GM12878 (cell line): ENCODE data around the gene CHIA. TPM values are rescaled to one million over a fixed set of nuclear protein-coding genes. Genes with fewer than 3 reads are reported as not detected.

Source experiments
- ATAC-seq: fragments of 200-7000 bp; cut with Tn5 transposase; 3 replicates; pipeline ENCODE4 v1.9.1; 2020; ENCODE audit warnings: mild to moderate bottlenecking, moderate library complexity
- BruUV-seq: library from RNA; stranded (reverse); fragments of 400-500 nt; replicated peaks from 2 replicates; lab custom pipeline; 2021; lab: Mats Ljungman, UMichigan
- CTCF ChIA-PET: fragments of 300-600 bp; sonication (Branson Sonifier 250); formaldehyde crosslinking; extraction: SDS; loops from one replicate; lab custom pipeline; 2021; ENCODE audit warnings: inconsistent platforms; lab: Yijun Ruan, JAX
- POLR2A ChIA-PET: fragments of 350-600 bp; formaldehyde crosslinking; extraction: SDS; loops from one replicate; lab custom pipeline; 2021; ENCODE audit warnings: inconsistent platforms; lab: Charles Lee
- RAD21 ChIA-PET: fragments of 300-600 bp; sonication (Branson Sonifier 250); formaldehyde crosslinking; loops from one replicate; lab custom pipeline; 2023; ENCODE audit warnings: antibody characterized with exemption; ENCODE audit not compliant: unreplicated experiment; lab: Charles Lee
- SMC1A ChIA-PET: fragments of 300-600 bp; sonication (Branson Sonifier 250); formaldehyde crosslinking; loops from one replicate; lab custom pipeline; 2023; ENCODE audit not compliant: unreplicated experiment, uncharacterized antibody; lab: Charles Lee
- DNase-seq: peaks from one replicate; pipeline ENCODE4 v3.0.0-alpha.2; 2011; ENCODE audit warnings: low read depth, low spot score
- FAIRE-seq: peaks from 3 replicates; lab custom pipeline; 2011; peaks lifted over from hg19 to GRCh38; lab: Jason Lieb, UNC
- H2AFZ ChIP-seq: 2 replicates; pipeline ENCODE4 v1.6.0; 2011; ENCODE audit warnings: low read depth, low read length, control low read depth; ENCODE audit not compliant: control insufficient read depth
- H3K27ac ChIP-seq: 2 replicates; pipeline ENCODE4 v1.5.1; 2011; ENCODE audit warnings: control low read depth; ENCODE audit not compliant: control insufficient read depth, insufficient read depth
- H3K27me3 ChIP-seq, 2 experiments: replicated peaks in 1 of 2; 2 replicates each; pipeline versions ENCODE4 v1.6.0 to v1.6.1; 2011; ENCODE audit warnings: low read length in 1 of 2; ENCODE audit not compliant: control insufficient read depth in 2 of 2, insufficient read depth in 2 of 2
- H3K36me3 ChIP-seq, 2 experiments: 2 replicates each; pipeline ENCODE4 v1.5.1; 2011; ENCODE audit warnings: low read length in 1 of 2; ENCODE audit not compliant: control insufficient read depth in 2 of 2, insufficient read depth in 2 of 2
- H3K4me1 ChIP-seq: 2 replicates; pipeline ENCODE4 v1.6.1; 2011; ENCODE audit warnings: mild to moderate bottlenecking, low read length, moderate library complexity, mixed read lengths; ENCODE audit not compliant: control insufficient read depth, insufficient read depth
- H3K4me2 ChIP-seq: 2 replicates; pipeline ENCODE4 v1.6.0; 2011; ENCODE audit warnings: control low read depth; ENCODE audit not compliant: control insufficient read depth, insufficient read depth
- H3K4me3 ChIP-seq: fragments of 200-600 bp; sonication (generic); 2 replicates; pipeline ENCODE4 v1.5.1; 2016
- H3K79me2 ChIP-seq: 2 replicates; pipeline ENCODE4 v1.6.0; 2011; ENCODE audit warnings: low read length; ENCODE audit not compliant: control insufficient read depth, insufficient read depth
- H3K9ac ChIP-seq: 2 replicates; pipeline ENCODE4 v1.8.0; 2011; ENCODE audit warnings: low read length, control low read depth, mixed read lengths; ENCODE audit not compliant: control insufficient read depth, insufficient read depth
- H3K9me3 ChIP-seq: replicated peaks from 3 replicates; pipeline ENCODE4 v1.5.1; 2011; ENCODE audit warnings: mild to moderate bottlenecking, low read length; ENCODE audit not compliant: control insufficient read depth, insufficient read depth
- H4K20me1 ChIP-seq: 2 replicates; pipeline ENCODE4 v1.6.0; 2011; ENCODE audit not compliant: control insufficient read depth, insufficient read depth
- MEF2A ChIP-seq: IDR thresholded peaks from 2 replicates; pipeline ENCODE4 v1.6.1; 2011; ENCODE audit warnings: low read depth, mild to moderate bottlenecking, low read length, moderate library complexity; ENCODE audit not compliant: insufficient read depth
- NR2C2 ChIP-seq: IDR thresholded peaks from 2 replicates; pipeline ENCODE4 v1.6.1; 2011; ENCODE audit warnings: borderline replicate concordance, low read depth; ENCODE audit not compliant: control insufficient read depth, insufficient read length
- POLR2A ChIP-seq: IDR thresholded peaks from 2 replicates; pipeline ENCODE4 v1.6.1; 2011; ENCODE audit warnings: low read depth, mild to moderate bottlenecking, low read length
- YY1 ChIP-seq: IDR thresholded peaks from 2 replicates; pipeline ENCODE4 v1.6.1; 2011; ENCODE audit warnings: low read depth, mild to moderate bottlenecking, low read length
- ZBED1 ChIP-seq: IDR thresholded peaks from 2 replicates; pipeline ENCODE4 v1.6.1; 2016; ENCODE audit warnings: borderline replicate concordance
- in situ Hi-C: fragments of 300-500 bp; cut with MboI; formaldehyde crosslinking; loops from 9 replicates; pipeline ENCODE4 v1.14.3; 2018; ENCODE audit warnings: mixed read lengths
- intact Hi-C: fragments of 100-400 bp; cut with micrococcal nuclease; formaldehyde crosslinking; loops from one replicate; pipeline ENCODE4 v1.14.2; 2022; ENCODE audit not compliant: unreplicated experiment
- polyA plus RNA-seq, 11 experiments: library from polyadenylated mRNA; depleted of rRNA in 4 of 11; unstranded in 6 of 11; stranded (reverse) in 5 of 11; fragments of >200 nt; fragmentation: Nextera tagmentation in 4 of 11; fragmentation: Illumina TruSeq in 1 of 11; extraction: Ambion mirVana in 4 of 11; extraction: Trizol in 1 of 11; gene quantifications; 1 replicate in 1 of 11; 2 replicates in 10 of 11; pipeline versions ENCODE4 v1.2.1 to v1.2.3, GENCODE V29; 2011 to 2016; ENCODE audit warnings: inconsistent platforms in 2 of 11, missing spikeins in 2 of 11, low read depth in 1 of 11
- total RNA-seq, 4 experiments: library from RNA; depleted of rRNA in 3 of 4; stranded (reverse); fragments of >200 nt in 3 of 4; fragmentation: Illumina TruSeq in 1 of 4; extraction: Trizol in 1 of 4; gene quantifications; 2 replicates each; pipeline versions ENCODE4 v1.2.1 to v1.2.3, GENCODE V29; 2013 to 2021
- TF ChIP-seq, protein P1 (sequence below): IDR thresholded peaks from 2 replicates; pipeline ENCODE4 v1.6.1; 2012; ENCODE audit warnings: mild to moderate bottlenecking, low read depth, low read length
- TF ChIP-seq, protein P2 (sequence below): fragments of 450-650 bp; formaldehyde crosslinking; IDR thresholded peaks from 2 replicates; pipeline ENCODE4 v1.4.0; 2022; ENCODE audit warnings: mild to moderate bottlenecking, moderate library complexity
- TF ChIP-seq, protein P3 (sequence below): IDR thresholded peaks from 2 replicates; pipeline ENCODE4 v1.6.1; 2011; ENCODE audit warnings: low read depth, low read length, improper control_type of control experiment, borderline replicate concordance

Gene CHIA
- total and polyA plus RNA-seq, 10 of the 15 experiments (the other 5 are each of a cell fraction or from before 2014, with no cell fraction given), result 0.21 TPM; not detected in 9

DNA sequence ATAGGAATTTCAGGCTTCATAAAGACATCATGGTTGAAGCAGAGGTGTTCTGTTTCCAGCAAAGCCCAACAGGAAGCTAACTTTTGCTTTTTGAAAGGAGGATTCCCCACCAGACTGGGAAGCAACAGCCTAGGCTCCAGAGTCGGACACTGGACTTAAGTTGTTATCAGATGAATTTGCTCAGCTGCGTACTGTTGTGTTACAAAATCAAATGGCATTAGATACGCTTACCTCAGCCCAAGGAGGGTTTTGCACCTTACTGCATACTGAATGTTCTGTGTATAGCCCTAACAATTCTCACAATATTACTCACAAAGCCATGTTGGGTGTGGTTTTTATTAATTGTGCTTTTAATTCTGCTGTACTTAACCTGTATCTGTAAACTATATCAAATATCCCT is 547 bp upstream of the CHIA start (continued):
- TF ChIP-seq, protein P1, sequence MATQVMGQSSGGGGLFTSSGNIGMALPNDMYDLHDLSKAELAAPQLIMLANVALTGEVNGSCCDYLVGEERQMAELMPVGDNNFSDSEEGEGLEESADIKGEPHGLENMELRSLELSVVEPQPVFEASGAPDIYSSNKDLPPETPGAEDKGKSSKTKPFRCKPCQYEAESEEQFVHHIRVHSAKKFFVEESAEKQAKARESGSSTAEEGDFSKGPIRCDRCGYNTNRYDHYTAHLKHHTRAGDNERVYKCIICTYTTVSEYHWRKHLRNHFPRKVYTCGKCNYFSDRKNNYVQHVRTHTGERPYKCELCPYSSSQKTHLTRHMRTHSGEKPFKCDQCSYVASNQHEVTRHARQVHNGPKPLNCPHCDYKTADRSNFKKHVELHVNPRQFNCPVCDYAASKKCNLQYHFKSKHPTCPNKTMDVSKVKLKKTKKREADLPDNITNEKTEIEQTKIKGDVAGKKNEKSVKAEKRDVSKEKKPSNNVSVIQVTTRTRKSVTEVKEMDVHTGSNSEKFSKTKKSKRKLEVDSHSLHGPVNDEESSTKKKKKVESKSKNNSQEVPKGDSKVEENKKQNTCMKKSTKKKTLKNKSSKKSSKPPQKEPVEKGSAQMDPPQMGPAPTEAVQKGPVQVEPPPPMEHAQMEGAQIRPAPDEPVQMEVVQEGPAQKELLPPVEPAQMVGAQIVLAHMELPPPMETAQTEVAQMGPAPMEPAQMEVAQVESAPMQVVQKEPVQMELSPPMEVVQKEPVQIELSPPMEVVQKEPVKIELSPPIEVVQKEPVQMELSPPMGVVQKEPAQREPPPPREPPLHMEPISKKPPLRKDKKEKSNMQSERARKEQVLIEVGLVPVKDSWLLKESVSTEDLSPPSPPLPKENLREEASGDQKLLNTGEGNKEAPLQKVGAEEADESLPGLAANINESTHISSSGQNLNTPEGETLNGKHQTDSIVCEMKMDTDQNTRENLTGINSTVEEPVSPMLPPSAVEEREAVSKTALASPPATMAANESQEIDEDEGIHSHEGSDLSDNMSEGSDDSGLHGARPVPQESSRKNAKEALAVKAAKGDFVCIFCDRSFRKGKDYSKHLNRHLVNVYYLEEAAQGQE, result no peak
- TF ChIP-seq ZBED1, result no peak
- TF ChIP-seq, protein P2, sequence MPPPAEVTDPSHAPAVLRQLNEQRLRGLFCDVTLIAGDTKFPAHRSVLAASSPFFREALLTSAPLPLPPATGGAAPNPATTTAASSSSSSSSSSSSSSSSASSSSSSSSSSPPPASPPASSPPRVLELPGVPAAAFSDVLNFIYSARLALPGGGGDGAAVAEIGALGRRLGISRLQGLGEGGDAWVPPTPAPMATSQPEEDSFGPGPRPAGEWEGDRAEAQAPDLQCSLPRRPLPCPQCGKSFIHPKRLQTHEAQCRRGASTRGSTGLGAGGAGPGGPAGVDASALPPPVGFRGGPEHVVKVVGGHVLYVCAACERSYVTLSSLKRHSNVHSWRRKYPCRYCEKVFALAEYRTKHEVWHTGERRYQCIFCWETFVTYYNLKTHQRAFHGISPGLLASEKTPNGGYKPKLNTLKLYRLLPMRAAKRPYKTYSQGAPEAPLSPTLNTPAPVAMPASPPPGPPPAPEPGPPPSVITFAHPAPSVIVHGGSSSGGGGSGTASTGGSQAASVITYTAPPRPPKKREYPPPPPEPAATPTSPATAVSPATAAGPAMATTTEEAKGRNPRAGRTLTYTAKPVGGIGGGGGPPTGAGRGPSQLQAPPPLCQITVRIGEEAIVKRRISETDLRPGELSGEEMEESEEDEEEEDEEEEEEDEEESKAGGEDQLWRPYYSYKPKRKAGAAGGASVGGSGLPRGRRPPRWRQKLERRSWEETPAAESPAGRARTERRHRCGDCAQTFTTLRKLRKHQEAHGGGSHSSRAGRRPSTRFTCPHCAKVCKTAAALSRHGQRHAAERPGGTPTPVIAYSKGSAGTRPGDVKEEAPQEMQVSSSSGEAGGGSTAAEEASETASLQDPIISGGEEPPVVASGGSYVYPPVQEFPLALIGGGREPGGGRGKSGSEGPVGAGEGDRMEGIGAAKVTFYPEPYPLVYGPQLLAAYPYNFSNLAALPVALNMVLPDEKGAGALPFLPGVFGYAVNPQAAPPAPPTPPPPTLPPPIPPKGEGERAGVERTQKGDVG (CRISPR knock-in tag), result no peak
- TF ChIP-seq YY1, result no peak

DNA sequence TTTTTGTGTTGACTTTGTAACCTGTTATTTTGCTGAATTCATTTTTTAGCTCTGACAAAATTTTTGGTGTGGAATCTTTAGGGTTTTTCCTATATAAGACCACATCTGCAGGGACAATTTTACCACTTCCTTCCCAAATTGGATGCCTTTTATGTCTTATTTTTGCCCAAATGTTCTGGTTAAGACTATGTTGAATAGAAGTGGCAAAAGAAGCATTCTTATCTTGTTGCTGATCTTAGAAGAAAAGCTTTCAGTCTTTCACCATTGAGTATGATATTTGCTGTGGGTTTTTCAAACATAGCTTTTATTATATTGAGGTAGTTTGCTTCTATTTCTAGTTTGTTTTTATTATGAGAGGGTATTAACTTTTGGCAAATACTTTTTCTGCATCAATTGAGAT is 3.7 kb downstream of the CHIA start:
- H3K4me2 ChIP-seq, result no peak overlapping the region
- H3K4me3 ChIP-seq, result no peak overlapping the region
- no peaks in the 10 kb centered on the region for H3K4me1 ChIP-seq
- RAD21 ChIA-PET, result no interaction called here
- H3K36me3 ChIP-seq, result no peaks in the 10 kb centered on the region
- no peaks in the 10 kb centered on the region for H3K27me3 ChIP-seq
- no peak overlapping the region for H3K9ac ChIP-seq
- intact Hi-C loops (no loop called here), in situ Hi-C loops (no loop called here)
- no peaks in the 10 kb centered on the region for H4K20me1 ChIP-seq
- POLR2A ChIA-PET, result no interaction called here
- SMC1A ChIA-PET, result no interaction called here
- FAIRE-seq, result no peak
- no peaks in the 10 kb centered on the region; the same call in 2 of the 3 replicates for H3K9me3 ChIP-seq
- no peak for ATAC-seq
- CTCF ChIA-PET, result no interaction called here
- no peak for DNase-seq
- no peak overlapping the region for H3K27ac ChIP-seq
- BruUV-seq, result no TSS peak
- H3K79me2 ChIP-seq, result no peaks in the 10 kb centered on the region
- no peak overlapping the region for H2AFZ ChIP-seq
- TF ChIP-seq, protein P3, sequence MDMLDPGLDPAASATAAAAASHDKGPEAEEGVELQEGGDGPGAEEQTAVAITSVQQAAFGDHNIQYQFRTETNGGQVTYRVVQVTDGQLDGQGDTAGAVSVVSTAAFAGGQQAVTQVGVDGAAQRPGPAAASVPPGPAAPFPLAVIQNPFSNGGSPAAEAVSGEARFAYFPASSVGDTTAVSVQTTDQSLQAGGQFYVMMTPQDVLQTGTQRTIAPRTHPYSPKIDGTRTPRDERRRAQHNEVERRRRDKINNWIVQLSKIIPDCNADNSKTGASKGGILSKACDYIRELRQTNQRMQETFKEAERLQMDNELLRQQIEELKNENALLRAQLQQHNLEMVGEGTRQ, result no peak
- TF ChIP-seq, protein P2 (CRISPR knock-in tag), result no peak
- TF ChIP-seq POLR2A (no peak), NR2C2 (no peak), YY1 (no peak), MEF2A (no peak)
